Left renal pelvis (tissue), 4 donors: ENCODE results near the gene CACNB4. TPM values are rescaled to one million over a fixed set of nuclear protein-coding genes. Genes with fewer than 3 reads are reported as not detected.
"Not testable (repeated sequence)": the region's sequence is repeated elsewhere in the genome, so short reads cannot be mapped to it uniquely, and the experiment has no call there.

Experiments
- DNase-seq, 4 donors: peaks; one replicate each; pipeline ENCODE4 v3.0.0-alpha.2; 2013; ENCODE audit warnings: low read depth in 4 of 4, low spot score in 3 of 4
- polyA plus RNA-seq, 4 donors: library from polyadenylated mRNA; unstranded; fragments of 120-200 nt; gene quantifications; one replicate each; pipeline ENCODE4 v1.2.1, GENCODE V29; 2013; ENCODE audit not compliant: insufficient read length in 4 of 4

The CACNB4 gene
- polyA plus RNA-seq, 4 donors: 3.1 to 12.9 (median 11.7) TPM

- no peak for DNase-seq
These were observed 302.1 kb downstream of the CACNB4 start for GRCh38 chr2:151796774-151797173.

DNA sequence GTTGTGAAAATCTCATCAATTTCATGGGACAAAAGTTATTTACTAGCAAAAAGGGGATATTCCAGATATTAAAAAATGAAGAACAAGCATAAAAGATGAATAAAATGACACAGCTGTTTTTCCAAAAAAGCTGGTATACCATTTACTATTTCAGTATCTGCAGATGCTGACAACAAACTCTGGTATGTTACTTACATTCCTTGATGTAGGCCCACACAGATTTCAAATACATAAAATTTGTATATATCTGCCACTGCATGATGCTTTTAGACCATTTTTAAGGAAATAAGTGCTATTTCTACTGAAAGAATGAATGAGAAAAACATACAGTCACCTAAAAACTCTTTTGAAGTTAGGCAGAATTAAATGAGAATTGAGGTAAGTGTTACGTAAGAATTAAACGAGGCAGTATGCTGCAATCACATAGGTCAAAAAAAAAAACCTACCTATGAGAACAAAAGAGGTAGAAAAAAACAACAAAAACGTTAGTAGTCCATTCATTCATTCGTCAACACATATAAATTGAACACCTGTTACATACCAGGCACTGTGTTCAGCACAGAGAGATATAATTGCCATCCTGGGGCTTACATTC lies 303.1 kb downstream of the CACNB4 start:
- no peak for DNase-seq

DNA sequence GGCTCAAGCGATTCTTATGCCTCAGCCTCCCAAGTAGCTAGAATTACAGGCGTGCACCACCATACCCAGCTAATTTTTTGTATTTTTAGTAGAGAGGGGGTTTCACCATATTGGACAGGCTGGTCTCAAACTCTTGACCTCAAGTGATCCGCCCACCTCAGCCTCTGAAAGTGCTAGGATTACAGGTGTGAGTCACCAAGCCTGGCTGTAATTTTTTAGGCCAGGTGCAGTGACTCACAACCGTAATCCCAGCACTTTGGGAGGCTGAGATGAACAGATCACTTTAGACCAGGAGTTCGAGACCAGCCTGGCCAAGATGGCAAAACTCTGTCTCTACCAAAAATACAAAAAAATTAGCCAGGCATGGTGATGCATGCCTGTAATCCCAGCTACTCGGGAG lies 304.4 kb downstream of the CACNB4 start:
- not testable (repeated sequence) for DNase-seq

DNA sequence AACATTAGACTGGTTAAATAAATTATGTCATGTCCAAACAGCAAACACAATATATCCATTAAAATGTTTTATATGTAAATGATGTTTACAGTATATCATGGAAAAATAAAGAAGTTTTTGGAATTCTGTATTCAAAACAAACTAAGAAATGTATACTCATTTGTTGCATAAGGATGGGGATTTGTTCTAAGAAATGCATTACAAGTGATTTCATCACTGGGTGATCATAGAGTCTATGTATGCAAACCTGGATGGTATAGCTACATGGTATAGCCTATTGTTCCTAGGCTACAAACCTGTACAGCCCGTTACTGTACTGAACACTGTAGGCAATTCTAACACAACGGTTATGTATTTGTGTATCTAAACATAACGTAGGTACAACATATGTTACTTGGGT lies 305.7 kb downstream of the CACNB4 start:
- DNase-seq: no peak

DNA sequence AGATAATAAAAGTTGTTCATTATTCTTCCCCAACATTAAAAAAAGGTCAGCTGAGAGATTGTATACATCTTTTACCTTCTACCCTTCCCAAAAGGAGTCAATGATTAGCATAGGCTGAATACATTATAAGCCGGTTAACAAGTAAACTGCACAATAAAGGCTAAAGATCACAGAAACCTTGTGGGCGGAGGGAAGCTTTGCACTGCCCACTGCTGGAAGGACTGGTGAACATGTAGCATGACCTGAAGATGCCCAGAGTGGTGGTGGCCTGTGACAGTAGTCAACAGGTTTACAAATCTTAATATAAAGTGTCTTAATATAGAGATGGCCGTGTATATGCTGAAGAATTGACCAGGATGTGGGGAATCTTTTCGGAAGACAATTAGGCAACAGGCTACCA lies 306.3 kb downstream of the CACNB4 start:
- DNase-seq: no peak

DNA sequence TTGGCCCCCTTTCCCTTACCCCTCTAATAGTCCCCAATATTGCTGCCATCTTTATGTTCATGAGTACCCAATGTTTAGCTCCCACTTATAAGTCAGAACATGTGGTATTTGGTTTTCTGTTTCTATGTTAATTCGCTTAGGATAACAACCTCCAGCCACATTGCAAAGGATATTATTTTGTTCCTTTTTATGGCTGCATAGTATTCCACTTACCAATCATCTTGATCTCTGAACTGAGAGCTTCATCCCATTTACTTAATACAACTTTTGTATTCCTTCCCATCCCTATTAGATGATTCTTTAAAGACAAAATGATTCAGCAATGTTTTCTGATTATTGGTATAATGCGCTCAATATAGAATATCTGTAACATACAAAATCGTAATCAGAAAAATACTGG lies 307.3 kb downstream of the CACNB4 start:
- DNase-seq: no peak

GRCh38 chr2:151790689-151791088 lies 308.2 kb downstream of the CACNB4 start:
- no peak for DNase-seq

GRCh38 chr2:151789055-151789834 lies 309.6 kb downstream of the CACNB4 start:
- no peak for DNase-seq

- DNase-seq: no peak
These were observed 312.4 kb downstream of the CACNB4 start for GRCh38 chr2:151786483-151786882.

DNA sequence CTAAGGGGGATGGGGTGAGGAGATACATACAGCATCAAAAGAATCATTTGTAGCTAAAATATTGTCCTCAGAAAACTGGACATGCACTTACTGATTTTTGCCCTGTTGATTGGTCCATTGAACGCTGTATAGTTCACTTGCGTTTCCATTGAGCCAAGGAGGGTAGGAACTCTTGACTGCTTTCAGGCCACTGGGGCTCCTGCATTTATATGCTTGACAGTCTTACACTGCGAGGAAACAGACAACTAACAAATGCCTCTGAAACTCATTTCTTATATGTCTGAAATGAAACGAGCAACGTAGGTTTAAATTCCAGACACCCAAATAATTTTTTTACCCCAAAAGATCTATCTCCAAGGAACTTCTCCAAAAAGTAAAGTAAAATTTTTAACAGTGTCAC lies 312.8 kb downstream of the CACNB4 start:
- no peak for DNase-seq

DNA sequence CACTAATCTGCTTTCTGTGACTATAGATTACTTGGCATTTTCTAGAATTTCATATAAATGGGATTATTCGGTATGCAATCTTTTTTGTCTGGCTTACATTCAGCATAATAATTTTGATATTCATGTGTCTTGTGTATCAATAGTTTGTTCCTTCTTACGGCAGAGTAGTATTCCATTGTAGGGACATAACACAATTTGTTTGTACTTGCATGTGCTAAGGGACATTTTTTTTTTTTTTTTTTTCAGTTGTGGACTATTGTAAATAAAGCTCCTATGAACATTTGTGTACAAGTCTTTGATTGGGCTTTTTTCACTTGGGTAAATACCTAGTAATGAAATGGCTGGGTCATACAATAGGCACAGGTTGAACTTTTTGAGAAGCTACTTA lies 315.7 kb downstream of the CACNB4 start:
- no peak for DNase-seq

Other genes starting within 250 kb of the CACNB4 start
- gene STAM2, start 76.7 kb upstream of the CACNB4 start, polyA plus RNA-seq: 10 to 100 TPM; 40.5 to 52.9 (median 50.7) TPM
- 100 to 1,000 TPM; 103 to 199 (median 111) TPM for gene FMNL2, start 236.1 kb upstream of the CACNB4 start, polyA plus RNA-seq